ENCODE results near the gene FGD5.
A peak's percentile ranks its signal among the peaks of the same experiment; 100 is the strongest.

Gene FGD5

DNA sequence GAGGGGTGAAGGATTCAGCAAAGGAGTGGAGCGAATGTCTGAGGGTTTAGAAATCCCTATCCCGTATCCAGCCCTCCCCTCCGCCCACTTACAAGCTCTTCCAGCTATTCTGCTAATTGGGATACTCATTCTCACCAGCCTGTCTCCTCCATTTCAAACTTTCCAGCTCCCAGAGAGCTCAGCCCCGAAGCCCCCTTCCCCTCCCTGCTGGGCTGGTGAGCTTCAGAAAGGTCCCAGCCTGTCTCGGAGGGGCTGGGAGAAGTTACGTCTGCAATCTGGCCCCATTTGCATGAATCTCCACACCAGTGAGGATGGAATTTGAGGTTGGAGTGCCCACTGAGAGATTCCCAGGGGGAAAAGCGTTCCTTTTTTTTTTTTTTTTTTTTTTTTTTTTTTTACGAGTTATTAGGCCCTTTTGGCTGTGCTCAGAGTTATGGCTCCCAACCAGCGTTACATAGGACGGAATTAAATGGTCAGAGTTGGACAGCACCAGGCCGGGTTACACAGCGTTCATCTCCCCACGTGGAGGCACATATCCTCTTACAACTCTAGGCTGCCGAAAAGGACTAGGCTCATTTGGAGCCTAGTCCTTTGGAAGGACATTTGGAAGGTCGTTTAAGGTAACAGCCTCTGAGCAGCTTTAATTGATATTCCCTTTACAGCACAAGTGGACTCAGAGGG lies 34.6 kb downstream of the FGD5 start:
- no peak for DNase-seq

DNA sequence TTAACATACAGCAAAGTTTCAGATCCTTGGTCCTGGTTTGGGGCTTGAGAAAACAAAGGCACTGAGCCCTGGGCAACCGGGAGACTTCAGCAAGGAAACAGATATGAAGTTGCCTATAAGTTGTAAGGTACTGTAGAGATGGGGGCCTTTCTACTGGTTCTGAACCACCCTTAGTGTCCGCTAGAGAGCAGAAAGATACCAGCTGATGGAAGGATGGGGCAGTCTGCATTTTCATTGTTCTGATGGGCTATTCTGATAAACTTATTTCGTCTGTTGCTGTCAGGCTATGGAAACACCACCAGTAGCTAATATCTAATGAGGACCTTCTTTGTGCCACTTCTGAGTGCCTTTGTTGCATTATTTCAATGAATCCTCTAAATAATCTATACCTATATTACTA lies 38.7 kb downstream of the FGD5 start:
- DNase-seq, result peak in 1 of 2 donors; percentile 16

DNA sequence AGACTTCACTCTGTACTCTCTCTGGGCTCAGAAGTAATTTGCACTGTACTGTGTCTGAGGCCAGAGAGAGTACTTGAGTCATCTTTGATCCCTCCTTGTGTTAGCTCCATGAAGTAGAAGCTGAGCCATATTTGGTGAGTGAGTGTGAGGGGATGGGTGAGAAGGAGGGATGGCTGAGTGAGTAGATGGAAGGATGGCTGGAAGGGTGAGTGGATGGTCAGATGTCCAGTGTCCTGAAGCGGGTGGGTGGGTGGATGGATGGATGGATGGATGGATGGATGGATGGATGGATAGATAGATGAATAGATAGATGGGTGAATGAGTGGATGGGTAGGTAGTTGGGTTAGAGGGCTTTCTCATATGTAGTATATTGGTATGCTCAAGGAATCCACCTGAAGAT lies 39.3 kb downstream of the FGD5 start:
- no peak for DNase-seq

DNA sequence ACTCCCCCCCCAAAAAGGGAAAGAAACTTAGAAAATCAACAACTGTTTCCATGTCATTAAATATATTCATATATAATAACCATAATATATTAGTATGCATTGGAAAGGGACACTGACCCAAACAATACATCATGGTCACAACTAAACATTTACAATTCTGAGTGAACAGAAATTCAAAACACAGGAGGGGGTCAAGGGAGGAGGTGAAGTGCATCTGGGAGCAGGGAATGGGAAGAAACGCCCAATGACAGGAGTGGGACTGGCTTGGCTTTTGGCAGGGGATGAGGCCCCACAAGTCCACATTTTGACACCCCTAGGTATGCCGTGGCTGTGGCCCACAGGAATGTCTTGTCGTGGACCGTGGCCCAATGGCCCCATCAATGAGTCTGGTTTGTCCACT lies 41.1 kb downstream of the FGD5 start:
- no peak for DNase-seq

DNA sequence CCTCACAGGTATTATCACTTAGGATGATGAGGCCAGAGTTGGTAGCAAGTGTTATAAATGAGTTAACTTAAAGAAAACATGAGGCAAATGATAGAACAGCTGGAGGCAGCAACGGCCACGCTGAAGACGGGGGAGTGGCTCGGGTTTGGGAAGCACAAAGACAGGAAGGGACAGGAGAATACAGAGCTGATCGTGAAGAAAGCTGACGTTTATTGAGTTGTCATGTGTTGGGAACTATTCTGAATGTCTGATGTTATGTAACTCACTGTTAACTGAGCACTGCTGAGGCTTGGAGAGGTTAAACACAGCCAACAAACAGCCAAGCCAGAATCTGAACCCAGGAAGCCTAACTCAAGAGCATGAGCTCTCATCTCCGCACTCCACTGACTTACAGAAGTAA lies 42.3 kb downstream of the FGD5 start:
- no peak for DNase-seq

DNA sequence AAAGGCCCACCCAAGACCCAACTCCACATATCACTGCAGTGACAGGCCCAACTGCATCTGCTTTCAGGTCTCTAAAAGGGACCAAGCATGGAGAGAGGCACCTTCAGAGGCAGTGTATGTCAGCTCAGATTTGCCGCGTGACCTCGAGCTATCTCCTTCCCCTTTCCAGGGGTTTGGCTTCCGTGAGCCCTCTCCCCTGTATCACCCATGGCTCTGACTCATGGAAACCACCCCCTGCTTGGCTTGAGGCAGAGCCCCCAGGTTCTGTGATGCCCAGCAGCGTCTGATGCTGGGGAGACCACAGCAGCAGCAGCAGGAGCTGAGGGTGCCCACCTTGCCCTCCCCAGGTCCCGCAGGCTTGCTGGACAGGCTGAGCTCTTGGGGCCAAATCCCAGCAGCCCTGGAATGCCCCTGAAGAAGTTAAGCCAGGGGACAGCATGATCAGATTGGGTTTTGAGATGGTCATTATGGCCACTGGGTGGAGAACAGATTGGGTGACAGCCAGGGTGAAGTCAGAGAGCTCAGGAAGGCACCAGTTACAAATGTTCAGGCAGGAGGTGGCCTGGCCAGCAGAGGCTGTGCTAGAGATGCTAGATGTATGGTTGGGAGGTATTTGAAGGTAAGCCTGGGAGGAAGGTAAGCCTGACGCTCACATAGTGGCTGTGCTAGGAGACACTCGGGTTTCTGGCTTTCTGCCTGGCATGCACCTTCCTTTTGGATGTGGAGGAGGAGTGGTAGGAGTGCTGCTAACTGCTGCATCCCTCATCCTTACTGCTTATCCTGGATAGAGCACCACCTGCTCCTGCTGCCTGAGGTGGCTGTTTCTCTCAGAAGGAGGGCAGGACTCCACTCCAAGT lies 42.9 kb downstream of the FGD5 start:
- no peak for DNase-seq

DNA sequence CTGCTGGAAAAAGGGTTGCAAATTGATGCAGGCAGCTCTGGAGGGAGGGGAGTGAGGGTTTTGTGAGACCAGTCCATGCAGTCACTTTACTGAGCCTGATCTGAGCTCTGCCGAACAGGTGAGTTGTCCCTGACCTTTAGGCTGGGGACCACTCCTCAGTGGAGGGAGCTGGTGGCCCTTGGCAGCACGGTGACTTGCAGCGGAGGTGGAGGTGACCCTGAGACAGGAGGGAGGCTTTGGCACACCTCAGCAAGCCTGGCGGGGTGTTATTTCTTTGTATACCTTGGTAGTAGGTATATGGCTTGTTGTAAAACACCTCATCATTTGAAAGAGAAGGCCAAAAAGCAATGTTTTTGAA lies 43.5 kb downstream of the FGD5 start:
- no peak for DNase-seq

DNA sequence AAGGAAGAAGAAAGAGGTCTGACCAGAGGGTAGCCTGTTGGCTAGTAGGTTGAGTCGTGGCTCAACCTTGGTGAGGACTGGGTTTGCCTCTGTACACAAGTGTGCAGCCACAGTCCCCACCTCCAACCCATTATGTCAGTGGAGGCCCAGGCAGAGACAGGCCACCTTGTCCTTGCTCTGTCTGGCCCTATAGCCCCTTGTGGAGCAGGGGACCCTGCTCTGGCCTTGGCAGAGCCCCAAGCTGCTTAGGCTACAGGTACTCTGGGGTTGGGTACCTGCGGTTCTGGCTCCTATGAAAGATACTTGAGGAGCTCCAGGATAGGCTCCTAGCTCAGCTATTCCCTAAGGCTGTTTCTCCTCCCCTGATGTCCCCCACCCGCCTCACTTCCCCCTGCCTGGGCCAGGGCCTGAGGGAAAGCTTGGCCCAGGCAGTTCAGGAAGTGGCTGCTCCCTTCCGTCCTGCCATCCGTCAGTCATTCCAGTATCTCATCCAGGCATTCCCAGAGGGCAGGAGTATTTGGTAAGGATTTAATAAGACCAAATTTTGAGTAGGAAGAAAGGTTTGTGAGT lies 44.0 kb downstream of the FGD5 start:
- no peak for DNase-seq

DNA sequence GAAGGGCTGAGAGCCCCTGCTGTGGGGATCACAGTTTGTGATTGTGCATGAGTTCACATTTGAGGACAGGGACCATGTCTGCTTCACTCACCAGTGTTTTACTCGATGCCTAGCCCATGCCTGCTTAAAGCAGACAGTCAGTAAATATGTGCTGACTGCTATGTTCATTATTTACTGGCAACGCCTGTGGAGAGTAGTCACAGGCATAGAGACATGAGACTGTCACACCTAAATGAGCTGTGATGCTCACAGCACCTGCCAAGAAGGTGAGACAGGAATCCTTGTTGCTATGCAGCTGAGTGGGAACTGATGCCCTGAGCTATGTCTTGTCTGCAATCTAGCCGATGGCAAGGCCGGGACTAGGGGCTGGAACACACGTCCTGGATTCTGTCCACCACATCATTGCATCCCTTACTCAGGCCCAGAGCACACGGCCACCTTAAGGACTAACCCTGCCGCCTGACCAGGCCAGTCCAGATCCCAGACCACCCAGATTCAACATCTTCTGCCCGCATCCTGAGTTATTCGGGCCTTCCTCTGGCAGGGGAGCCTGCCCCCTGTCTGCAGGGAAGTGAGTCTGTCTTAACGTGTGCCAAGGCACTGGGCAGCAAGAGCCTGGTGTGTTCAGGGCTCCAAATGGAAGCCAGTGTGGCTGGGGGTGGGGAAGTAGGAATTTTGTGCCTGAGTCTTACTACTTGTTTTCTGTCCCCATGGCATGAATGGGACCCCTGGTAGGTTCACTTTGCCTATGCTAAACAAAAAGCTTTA lies 44.8 kb downstream of the FGD5 start:
- DNase-seq, result no peak

DNA sequence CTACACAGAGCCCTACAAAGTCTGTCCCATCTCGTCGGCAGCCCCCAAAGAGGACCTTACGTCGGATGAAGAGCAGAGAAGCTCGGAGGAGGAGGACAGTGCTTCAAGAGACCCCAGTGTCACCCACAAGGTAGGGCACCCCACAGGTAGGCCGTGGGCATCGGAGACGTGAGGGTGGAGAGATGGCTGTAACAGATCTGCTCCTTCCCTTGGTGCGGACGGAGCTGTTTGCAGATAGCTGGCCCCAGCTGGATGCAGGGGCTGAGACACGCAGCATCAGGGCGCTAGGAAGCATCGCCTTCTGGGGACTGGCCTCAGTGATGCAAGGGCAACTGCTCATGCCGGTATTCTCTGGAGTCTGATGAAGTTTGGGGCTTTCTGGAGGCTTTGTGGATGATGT lies 45.4 kb downstream of the FGD5 start:
- DNase-seq, result no peak

DNA sequence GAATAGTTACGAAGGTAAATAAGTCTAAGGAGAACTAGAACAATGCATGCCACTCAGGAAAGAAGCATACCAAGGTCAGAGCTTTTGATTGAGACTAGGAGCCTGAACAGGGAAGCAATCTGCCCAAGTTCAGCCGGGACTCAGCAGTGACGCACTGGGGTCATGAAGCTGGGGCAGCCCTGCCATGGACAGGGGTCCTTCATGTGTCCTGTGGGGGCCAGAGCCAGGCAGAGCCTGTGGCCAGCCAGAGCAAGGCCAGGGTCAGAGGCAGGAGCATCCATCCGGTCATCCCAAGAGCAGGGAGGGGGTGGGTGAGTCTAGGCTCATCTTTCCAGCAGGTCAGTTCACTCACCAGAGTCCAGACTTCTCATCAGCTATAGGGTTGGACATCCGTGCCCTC lies 47.9 kb downstream of the FGD5 start:
- no peak for DNase-seq

DNA sequence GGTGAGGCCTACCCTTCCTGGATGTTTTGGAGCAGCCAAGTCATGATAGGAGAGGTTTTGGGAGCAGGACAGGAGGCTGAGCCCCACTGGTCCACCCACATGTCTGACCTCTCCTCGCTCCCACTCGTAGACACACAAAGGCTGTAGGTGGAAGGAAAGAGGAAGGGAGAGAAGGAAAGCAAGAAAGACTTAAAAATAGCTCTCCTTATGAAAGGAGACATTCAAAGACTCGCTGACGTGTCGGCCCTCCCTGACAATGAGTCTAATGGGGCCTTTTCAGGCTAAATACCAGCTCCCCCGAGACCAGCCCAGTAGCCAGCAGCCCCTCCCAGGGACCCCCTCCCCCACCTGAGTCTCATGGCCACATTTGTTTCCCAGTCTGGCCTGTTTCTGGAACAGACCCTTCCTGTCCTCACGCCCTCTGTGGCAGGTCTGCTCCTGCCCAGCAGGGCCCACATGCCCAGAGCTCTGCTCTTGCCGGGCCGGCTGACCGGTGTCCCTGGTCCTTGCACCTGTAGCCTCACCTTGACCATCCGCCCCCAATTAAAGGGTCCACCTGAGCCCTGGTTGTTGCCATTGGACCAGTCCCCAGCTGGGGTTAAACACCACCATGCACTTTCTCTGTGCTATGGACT lies 49.3 kb downstream of the FGD5 start:
- no peak for DNase-seq

DNA sequence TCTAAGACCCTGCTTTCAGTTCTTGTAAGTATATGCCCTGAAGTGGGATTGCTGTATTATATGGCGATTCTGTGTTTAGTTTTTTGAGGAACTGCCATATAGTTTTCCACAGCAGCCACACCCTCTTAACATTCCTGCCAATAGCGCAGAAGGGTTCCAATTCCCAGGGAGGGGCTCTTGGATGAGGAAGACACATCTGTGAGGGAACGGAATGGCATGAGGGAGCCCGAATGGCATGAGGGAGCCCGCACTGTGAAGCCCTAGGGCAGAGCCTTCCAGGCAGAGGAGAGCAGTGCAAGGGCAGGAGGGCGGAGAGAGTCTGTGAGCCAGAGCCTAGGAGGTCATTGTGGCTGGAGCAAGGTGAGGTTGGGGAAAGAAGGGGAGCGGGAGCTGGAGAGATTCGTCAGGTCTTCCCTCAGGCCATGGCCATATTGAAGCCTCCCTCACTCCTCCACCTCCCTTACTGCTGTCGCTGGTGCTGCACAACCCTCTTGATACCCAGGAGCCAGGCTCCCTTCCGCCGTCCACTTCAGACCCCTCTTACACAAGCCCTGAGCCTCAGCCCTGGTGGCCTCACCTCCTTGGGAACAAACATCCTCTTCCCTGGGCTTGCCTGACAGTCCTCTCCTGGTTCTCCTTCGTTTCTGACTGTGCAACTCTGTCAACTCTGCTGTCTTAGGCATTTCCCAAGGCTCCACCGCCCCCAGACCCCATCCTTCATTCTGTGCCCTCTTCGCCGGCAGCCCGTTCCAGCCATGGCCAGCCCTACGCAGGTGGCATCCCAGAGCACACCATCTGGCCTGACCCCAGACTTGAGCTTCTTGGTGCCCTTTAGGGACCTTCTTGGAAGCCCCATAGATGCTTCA lies 51.4 kb downstream of the FGD5 start:
- DNase-seq, result no peak

DNA sequence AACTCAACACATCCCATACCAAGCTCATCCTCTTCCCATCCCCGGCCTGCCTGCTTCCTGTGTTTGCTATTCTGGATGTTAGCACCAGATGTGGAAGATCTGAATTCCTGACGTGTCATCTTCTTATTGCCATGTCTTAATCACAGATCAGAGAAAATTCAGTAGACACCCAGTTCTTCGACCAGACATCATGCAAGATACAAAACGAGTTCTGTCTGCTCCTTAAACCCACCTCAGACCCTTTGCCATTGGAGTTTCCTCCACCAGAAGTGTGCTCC lies 52.0 kb downstream of the FGD5 start:
- no peak for DNase-seq

DNA sequence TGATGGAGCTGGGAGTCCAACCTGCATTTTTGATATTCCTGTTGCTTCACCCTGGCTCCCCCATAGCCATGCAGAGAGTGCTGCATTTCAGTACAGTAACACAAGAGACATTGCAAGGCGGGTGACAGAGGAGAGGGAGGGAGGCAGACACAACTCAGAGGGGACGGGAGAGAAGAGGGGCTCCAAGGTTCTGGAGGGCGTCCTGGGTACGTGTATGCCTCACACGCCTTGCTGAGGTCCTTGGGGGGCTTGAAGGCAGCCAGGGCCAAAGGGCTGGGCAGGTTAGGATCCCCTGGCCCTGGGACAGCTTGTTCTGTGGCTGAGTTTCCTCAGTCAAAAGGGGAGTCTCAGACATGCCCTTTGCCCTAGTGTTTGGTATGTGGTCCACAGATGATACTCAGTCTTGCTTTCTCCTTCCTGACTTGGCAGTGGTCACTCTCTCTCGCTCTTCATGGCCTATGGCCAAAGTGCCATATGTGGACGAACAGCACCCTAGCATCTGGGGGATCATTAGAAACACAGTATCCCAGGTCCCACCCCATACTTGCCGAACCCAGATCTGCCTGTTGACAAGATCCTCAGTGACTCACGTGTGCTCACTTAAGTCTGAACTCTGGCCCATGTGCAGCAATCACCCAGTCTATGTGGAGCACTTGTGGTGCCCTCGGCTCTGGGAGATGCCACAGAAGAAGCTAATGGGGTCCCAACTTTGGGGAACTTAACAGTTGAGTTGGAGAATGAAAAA lies 52.9 kb downstream of the FGD5 start:
- DNase-seq, result no peak

DNA sequence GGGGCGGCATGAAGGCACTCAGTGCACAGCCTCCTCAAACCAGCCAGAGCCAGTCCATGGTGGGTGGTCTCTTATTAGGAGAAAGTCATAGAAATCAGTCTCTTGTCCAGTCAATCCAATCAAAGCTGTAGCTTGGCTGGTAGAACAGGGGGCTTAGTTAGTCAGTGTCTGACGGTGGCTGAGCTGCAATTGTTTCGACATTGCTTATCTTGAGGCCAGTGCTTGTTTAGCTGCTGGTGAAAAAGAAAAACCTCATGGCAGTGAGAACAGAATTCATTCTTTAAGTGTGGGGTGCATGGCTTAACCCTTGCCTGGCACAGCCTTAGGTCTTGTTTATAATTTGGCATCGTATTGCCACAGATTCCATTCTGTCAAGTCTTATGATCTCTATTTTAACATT lies 53.9 kb downstream of the FGD5 start:
- no peak for DNase-seq

DNA sequence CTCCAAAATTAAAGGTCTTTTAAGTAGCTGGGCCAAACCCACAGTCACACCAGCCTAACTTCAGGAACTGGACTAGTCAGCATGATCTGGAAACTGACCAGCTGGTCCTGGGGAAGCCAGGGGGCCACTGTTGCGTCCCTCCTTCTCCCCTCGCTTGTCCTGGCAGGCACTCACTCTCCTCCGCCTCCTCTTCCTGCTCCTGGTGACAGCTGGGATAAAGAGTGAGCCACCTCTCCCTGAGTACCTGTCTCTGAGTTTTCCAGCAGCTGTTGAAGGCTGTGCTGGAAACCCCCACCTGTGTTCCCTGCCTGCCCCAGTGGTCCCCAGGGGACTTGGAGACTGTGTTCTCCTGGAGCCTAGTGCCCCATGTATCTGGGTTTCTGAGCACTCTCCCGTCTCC lies 56.0 kb downstream of the FGD5 start:
- no peak for DNase-seq

DNA sequence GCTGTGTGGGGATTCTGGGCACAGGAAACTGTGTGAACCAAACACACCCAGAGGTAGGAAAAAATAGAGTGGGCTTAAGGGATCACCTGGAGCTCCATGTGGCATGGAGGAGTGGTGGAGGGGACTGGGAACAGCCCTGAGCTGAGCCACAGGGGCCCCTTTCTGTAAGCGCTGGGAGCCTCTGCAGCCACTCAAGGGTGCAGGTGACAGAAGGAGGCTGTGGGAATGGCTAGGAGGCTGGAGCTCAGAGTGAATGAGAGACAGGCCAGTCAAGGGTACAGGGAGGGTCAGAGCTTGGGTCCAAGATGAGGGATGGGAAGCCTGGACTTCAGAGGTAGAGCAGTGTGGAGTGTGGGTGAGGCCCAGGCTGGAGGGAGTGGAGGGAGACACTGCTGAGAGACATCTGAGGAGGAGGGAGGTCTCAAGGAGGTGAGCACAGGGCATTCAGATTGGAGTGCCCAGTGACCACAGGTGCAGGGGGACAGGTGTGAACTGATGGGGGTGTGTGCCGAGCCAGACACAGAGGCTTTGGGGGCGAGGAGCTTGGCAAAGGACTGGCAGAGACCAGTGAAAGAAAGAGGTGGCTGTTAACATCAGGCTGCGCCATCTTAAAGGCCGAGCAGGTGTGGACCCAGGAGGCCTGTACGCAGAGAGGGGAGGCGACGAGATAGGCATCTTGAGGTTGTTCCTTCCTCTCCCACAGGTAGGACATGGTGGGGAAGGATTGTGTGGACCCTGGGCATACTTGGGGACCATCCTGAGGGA lies 56.8 kb downstream of the FGD5 start:
- no peak for DNase-seq

DNA sequence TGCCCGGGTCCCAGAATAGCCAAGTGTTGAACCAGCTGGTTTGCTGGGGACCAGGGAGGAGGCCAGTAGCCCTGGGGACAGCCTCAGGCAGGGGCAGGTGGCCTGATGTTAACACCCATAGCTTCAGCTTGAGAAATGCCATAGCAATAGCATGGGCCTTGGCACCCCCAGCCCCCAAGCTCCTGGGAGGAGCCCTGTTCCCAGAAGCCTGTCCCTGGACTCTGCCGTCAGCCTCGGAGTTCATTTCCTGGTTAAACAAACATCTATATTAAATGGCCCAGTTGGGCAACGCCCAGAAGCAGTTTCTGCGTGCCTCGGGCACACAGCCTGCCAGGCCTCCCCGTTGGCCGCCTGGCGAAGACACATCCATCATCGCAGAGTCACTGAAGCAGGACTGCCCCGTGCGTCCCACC lies 58.2 kb downstream of the FGD5 start:
- DNase-seq, result no peak

DNA sequence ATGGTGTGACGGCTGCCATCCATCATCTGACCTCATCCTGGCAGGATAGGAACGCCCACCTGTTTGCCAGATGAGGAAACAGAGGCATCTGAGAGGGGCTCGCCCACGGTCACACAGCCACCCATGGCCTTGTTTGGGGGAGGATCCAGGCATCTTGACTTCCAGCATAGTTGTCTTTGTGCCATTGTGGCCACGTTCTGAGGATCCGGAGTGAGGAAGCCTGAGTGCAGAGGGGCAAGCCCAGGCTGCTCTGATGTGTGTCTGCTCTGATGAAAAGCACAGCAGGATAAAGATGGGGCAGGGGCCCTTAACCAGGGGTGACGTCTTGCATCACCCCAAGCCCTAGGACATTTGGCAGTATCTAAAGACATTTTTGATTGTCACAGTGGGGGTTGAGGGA lies 58.7 kb downstream of the FGD5 start:
- no peak for DNase-seq

Data from CD4-positive, alpha-beta T cell treated with Interferon alpha-2 for 1 hour (primary cell).